ENCODE measurements around the gene ALK.
A peak's percentile ranks its signal among the peaks of the same experiment; 100 is the strongest.

ALK gene

GRCh38 chr2:29810956-29811355 is 110.4 kb downstream of the ALK start (continued):
- TF ChIP-seq ZNF148 (tag by site-specific recombination; IDR thresholded peaks at IDR 0.05; ENCODE audit: borderline replicate concordance) (no peak), ZBTB44 (tag by site-specific recombination; IDR thresholded peaks at IDR 0.05) (no peak), ZNF610 (tag by site-specific recombination; IDR thresholded peaks at IDR 0.05; ENCODE audit: borderline replicate concordance) (no peak), GLIS1 (tag by site-specific recombination; IDR thresholded peaks at IDR 0.05) (peak; percentile 53), HOXD13 (CRISPR knock-in tag; IDR thresholded peaks at IDR 0.05; ENCODE audit: borderline replicate concordance) (no peak), ZNF843 (tag by site-specific recombination; IDR thresholded peaks at IDR 0.05) (no peak), ZNF132 (tag by site-specific recombination; IDR thresholded peaks at IDR 0.05; ENCODE audit: borderline replicate concordance) (no peak), ZNF366 (tag by site-specific recombination; conservative IDR thresholded peaks at IDR 0.05) (peak; percentile 70), ZNF140 (tag by site-specific recombination; IDR thresholded peaks at IDR 0.05) (no peak), HOXA7 (CRISPR knock-in tag; IDR thresholded peaks at IDR 0.05; ENCODE audit: borderline replicate concordance) (no peak), ZNF701 (tag by site-specific recombination; IDR thresholded peaks at IDR 0.05) (no peak), ZNF2 (tag by site-specific recombination; IDR thresholded peaks at IDR 0.05) (no peak), ZNF24 (tag by site-specific recombination; IDR thresholded peaks at IDR 0.05) (no peak), ZSCAN16 (tag by site-specific recombination; IDR thresholded peaks at IDR 0.05) (no peak), ZNF324 (tag by site-specific recombination; IDR thresholded peaks at IDR 0.05) (no peak), SP2 (tag by site-specific recombination; IDR thresholded peaks at IDR 0.05) (no peak), HIC1 (tag by site-specific recombination; IDR thresholded peaks at IDR 0.05) (no peak), ZBTB17 (tag by site-specific recombination; IDR thresholded peaks at IDR 0.05) (0 out of 2 replicates have a peak, but pooled peaks have one; percentile 7), ZBTB48 (tag by site-specific recombination; IDR thresholded peaks at IDR 0.05) (no peak), ZNF677 (tag by site-specific recombination; IDR thresholded peaks at IDR 0.05) (no peak), BCL6B (tag by site-specific recombination; IDR thresholded peaks at IDR 0.05) (0 out of 2 replicates have a peak, but pooled peaks have one; percentile 28), ZNF184 (tag by site-specific recombination; IDR thresholded peaks at IDR 0.05) (no peak), ZNF830 (tag by site-specific recombination; IDR thresholded peaks at IDR 0.05; ENCODE audit: low read depth) (no peak), ZNF10 (tag by site-specific recombination; IDR thresholded peaks at IDR 0.05) (no peak), ELK4 (IDR thresholded peaks at IDR 0.05; ENCODE audit: borderline replicate concordance, low read depth, low read length) (no peak), ZFP37 (tag by site-specific recombination; IDR thresholded peaks at IDR 0.05) (no peak), ZNF555 (tag by site-specific recombination; conservative IDR thresholded peaks at IDR 0.05) (no peak), ZNF596 (tag by site-specific recombination; IDR thresholded peaks at IDR 0.05) (no peak), ZNF423 (tag by site-specific recombination; IDR thresholded peaks at IDR 0.05) (no peak), WT1 (tag by site-specific recombination; IDR thresholded peaks at IDR 0.05) (no peak), MYNN (tag by site-specific recombination; IDR thresholded peaks at IDR 0.05; ENCODE audit: borderline replicate concordance) (no peak), PRDM6 (tag by site-specific recombination; IDR thresholded peaks at IDR 0.05) (no peak)

Data from HEK293 (cell line).